Activated naive CD4-positive, alpha-beta T cell treated with anti-CD3 and anti-CD28 coated beads, Interleukin-2, amount 50 U/mL, for 72 hours (primary cell): ENCODE data around the gene SEC61A2. TPM values are rescaled to one million over a fixed set of nuclear protein-coding genes. Genes with fewer than 3 reads are reported as not detected.
"Not testable (repeated sequence)": the region's sequence is repeated elsewhere in the genome, so short reads cannot be mapped to it uniquely, and the experiment has no call there.

ENCODE experiments used
- ATAC-seq, 2 donors: fragments of 150-1000 bp; cut with Tn5 transposase; 2 replicates each; pipeline ENCODE4 v1.10.0; 2021; ENCODE audit warnings: mild to moderate bottlenecking in 2 of 2, moderate library complexity in 2 of 2
- DNase-seq, 2 donors: peaks; one replicate each; pipeline ENCODE4 v3.0.0; 2021 to 2022; ENCODE audit warnings: low spot score in 2 of 2
- H3K27ac Mint-ChIP-seq, 2 donors: one replicate each; pipeline ENCODE4 v1.8.0; 2022; ENCODE audit warnings: mild to moderate bottlenecking in 2 of 2, mixed read lengths in 2 of 2
- H3K36me3 Mint-ChIP-seq, 2 donors: one replicate each; pipeline ENCODE4 v1.8.0; 2022; ENCODE audit warnings: mixed read lengths in 2 of 2
- H3K9me3 Mint-ChIP-seq, 2 donors: one replicate each; pipeline ENCODE4 v1.8.0; 2022; ENCODE audit warnings: mixed read lengths in 2 of 2
- total RNA-seq, 2 donors: library from RNA; stranded (reverse); gene quantifications; one replicate each; pipeline ENCODE4 v1.2.3, GENCODE V29; 2022

The SEC61A2 gene
- total RNA-seq, 2 donors from 2014 or later: 25.4 to 28.8 TPM

- DNase-seq: no peak
- H3K9me3 Mint-ChIP-seq: no peaks in the 10 kb centered on the region
- H3K36me3 Mint-ChIP-seq: peaks cover 12 to 32% of the 10 kb centered on the region in 2 donors
- ATAC-seq: no peak
- peak overlapping the region in 1 of 2 donors; percentile 70 for H3K27ac Mint-ChIP-seq
These were observed 15.1 kb downstream of the SEC61A2 start for GRCh38 chr10:12144538-12144937.

DNA sequence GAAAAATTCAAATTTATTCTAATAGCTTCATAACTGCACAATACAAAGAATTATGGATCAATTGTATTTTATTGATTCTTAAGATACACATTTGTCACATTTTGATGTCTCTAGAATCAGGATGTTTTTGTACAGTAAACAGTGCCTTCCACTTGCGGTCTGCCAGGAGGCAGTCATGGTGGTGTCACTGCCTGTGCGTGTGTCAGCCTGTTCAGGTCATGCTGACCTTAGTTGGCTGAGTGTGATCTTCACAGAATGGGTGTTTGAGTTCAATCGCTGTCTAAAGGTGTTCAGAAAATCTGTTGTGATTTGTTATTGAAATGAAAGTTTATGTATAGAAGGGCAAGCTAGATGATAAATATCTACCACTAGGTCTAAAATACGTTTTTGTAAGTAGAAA, 20.7 kb downstream of the SEC61A2 start:
- Mint-ChIP-seq H3K27ac (no peak overlapping the region), H3K9me3 (no peaks in the 10 kb centered on the region), H3K36me3 (peaks cover 0 to 23% of the 10 kb centered on the region in 2 donors)
- DNase-seq (no peak), ATAC-seq (no peak)

DNA sequence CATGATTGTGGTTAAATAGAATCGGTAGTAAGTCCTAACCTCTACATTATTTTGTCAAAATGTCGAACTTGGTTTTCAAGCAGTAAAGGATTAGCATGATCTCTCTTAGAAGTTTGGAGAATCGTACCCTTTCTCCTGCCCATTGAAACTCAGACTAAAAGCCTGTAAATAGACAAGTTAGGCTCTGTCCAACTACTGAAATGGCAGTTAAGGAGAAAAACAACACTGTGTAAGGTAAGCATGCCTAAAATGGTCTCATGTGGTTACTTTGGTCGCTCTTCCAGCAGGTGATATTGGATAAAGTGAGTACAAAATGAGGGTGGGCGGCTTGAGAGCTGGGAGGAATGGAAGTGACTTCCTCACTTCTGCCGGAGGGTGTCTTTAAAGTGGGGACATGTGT, 25.0 kb downstream of the SEC61A2 start:
- peak overlapping the region; percentile 17 to 56 for H3K27ac Mint-ChIP-seq
- H3K9me3 Mint-ChIP-seq: no peaks in the 10 kb centered on the region
- H3K36me3 Mint-ChIP-seq: peaks cover 0 to 15% of the 10 kb centered on the region in 2 donors
- DNase-seq (no peak), ATAC-seq (no peak)

- ATAC-seq (no peak), DNase-seq (no peak)
- H3K27ac Mint-ChIP-seq: peak overlapping the region in 1 of 2 donors; percentile 59
- peaks cover 0 to 12% of the 10 kb centered on the region in 2 donors for H3K36me3 Mint-ChIP-seq
- no peaks in the 10 kb centered on the region for H3K9me3 Mint-ChIP-seq
These were observed 27.1 kb downstream of the SEC61A2 start for GRCh38 chr10:12156367-12157123.

GRCh38 chr10:12158111-12158510, 28.6 kb downstream of the SEC61A2 start:
- Mint-ChIP-seq H3K36me3 (peaks cover 0 to 12% of the 10 kb centered on the region in 2 donors), H3K9me3 (no peaks in the 10 kb centered on the region), H3K27ac (peak overlapping the region in 1 of 2 donors; percentile 2)
- DNase-seq (no peak), ATAC-seq (no peak)

DNA sequence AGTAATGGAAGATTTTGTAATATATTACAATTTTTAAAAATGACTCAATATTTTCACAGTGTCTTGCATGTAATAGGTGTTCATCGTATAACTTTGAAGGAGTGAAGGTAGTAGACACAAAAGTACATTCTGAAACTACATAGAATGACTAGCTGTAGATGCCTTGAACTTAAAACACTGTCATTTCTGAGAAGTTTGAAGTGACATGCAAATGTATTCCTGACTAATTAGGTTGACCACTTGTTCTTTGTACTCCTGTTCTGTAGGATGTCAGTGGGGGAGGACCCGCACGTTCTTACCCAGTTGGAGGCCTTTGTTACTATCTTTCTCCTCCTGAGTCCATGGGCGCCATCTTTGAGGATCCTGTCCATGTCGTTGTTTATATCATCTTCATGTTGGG, 31.2 kb downstream of the SEC61A2 start:
- ATAC-seq (peak; percentile 62 to 82), DNase-seq (no peak)
- peaks cover 0 to 22% of the 10 kb centered on the region in 2 donors for H3K36me3 Mint-ChIP-seq
- H3K9me3 Mint-ChIP-seq: no peaks in the 10 kb centered on the region
- H3K27ac Mint-ChIP-seq: peak overlapping the region in 1 of 2 donors; percentile 63

DNA sequence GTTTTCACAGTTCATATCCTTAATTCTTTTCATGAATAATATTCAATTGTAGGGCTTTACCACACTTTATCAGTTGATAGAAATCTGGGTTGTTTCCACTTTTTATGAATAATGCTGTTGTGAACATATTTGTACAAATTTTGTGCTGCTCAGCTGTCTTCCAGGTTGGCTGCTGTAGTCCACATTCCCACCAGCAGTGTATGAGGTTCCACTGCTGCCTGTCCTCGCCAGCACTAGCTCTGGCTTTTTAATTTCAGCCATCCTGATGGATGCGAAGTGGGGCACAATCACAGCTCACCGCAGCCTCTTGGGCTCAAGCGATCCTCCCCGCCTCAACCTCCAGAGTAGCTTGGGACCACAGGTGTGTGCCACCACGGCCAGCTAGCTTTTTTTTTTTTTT, 33.5 kb downstream of the SEC61A2 start:
- peaks cover 0 to 20% of the 10 kb centered on the region in 2 donors for H3K36me3 Mint-ChIP-seq
- peak overlapping the region in 1 of 2 donors; percentile 27 for H3K27ac Mint-ChIP-seq
- ATAC-seq (no peak), DNase-seq (no peak)
- no peaks in the 10 kb centered on the region for H3K9me3 Mint-ChIP-seq

DNA sequence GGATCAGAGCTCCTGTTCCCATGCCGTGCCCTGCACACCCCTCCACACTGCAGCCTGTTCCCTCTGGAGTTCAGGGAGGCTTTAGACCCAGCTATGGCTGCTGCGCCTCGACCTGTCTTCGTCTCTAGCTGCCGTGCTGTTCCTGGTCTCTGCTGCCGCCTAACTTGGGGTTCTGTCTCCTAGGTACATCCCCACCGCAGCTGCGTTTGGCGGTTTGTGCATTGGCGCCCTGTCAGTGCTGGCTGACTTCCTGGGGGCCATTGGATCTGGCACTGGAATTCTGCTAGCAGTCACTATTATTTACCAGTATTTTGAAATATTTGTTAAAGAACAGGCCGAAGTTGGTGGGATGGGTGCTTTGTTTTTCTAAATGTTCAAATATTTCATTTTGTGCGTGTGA, 34.6 kb downstream of the SEC61A2 start:
- ATAC-seq (no peak), DNase-seq (no peak)
- Mint-ChIP-seq H3K9me3 (no peaks in the 10 kb centered on the region), H3K36me3 (peaks cover 2 to 19% of the 10 kb centered on the region in 2 donors), H3K27ac (peak overlapping the region; percentile 13 to 36)

DNA sequence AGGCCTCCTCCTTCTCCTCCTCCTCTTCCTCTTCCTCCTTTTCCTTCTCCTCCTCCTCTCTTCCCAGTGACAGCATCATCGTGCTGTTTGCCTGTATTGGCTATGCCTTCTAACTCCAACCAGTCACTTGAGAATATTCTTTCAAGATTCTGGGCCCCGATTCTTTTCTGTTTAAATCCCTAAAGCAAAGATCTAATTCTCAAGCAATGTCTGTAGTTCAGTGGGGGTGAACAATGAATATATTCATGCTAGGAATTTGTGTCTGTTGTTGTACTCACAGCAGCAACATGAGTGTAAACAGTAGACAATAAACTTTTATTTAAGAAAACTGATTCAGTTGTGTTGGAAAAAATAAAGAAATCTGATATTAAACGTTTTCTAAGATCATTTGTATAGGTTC, 35.6 kb downstream of the SEC61A2 start:
- DNase-seq (no peak), ATAC-seq (no peak)
- Mint-ChIP-seq H3K36me3 (peaks cover 5 to 15% of the 10 kb centered on the region in 2 donors), H3K9me3 (no peaks in the 10 kb centered on the region), H3K27ac (peak overlapping the region; percentile 13 to 70)

- peak overlapping the region; percentile 1 to 87 for H3K27ac Mint-ChIP-seq
- no peaks in the 10 kb centered on the region for H3K9me3 Mint-ChIP-seq
- ATAC-seq (no peak), DNase-seq (no peak)
- H3K36me3 Mint-ChIP-seq: peaks cover 5 to 13% of the 10 kb centered on the region in 2 donors
These were observed 36.7 kb downstream of the SEC61A2 start for GRCh38 chr10:12165999-12166775.

DNA sequence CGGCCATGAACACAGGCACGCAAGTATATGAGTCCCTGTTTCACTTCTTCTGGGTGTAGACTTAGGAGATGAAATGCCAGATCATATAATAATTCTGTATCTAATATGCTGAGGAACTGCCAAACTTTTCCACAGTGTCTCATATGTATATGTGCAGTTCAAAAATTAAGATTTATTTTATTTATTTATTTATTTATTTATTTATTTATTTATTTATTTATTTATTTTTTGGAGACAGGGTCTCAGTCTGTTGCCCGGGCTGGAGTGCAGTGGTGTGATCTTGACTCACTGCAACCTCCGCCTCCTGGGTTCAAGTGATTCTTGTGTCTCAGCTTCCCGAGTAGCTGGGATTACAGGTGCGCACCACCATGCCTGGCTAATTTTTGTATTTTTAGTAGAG, 42.0 kb downstream of the SEC61A2 start:
- peaks cover 15 to 17% of the 10 kb centered on the region in 2 donors for H3K36me3 Mint-ChIP-seq
- H3K27ac Mint-ChIP-seq: peak overlapping the region in 1 of 2 donors; percentile 44
- not testable (repeated sequence) for ATAC-seq, H3K9me3 Mint-ChIP-seq, DNase-seq

- no peak overlapping the region for H3K27ac Mint-ChIP-seq
These were observed 48.2 kb downstream of the SEC61A2 start for GRCh38 chr10:12177642-12178041.

GRCh38 chr10:12179606-12180170, 50.2 kb downstream of the SEC61A2 start:
- peak overlapping the region in 1 of 2 donors; percentile 84 for H3K27ac Mint-ChIP-seq
- peaks cover 12 to 14% of the 10 kb centered on the region in 2 donors for H3K36me3 Mint-ChIP-seq
- no peaks in the 10 kb centered on the region for H3K9me3 Mint-ChIP-seq
- ATAC-seq: no peak
- no peak for DNase-seq

More at GRCh38 chr10:12177642-12178041, 48.2 kb downstream of the SEC61A2 start:
- DNase-seq (no peak), ATAC-seq (peak in 1 of 2 donors; percentile 22)
- Mint-ChIP-seq H3K9me3 (no peaks in the 10 kb centered on the region), H3K36me3 (peaks cover 16 to 18% of the 10 kb centered on the region in 2 donors)

GRCh38 chr10:12180221-12180974, 50.9 kb downstream of the SEC61A2 start:
- no peak for ATAC-seq
- Mint-ChIP-seq H3K9me3 (no peaks in the 10 kb centered on the region), H3K27ac (peak overlapping the region; percentile 79 to 84), H3K36me3 (peaks cover 12 to 21% of the 10 kb centered on the region in 2 donors)
- no peak for DNase-seq

DNA sequence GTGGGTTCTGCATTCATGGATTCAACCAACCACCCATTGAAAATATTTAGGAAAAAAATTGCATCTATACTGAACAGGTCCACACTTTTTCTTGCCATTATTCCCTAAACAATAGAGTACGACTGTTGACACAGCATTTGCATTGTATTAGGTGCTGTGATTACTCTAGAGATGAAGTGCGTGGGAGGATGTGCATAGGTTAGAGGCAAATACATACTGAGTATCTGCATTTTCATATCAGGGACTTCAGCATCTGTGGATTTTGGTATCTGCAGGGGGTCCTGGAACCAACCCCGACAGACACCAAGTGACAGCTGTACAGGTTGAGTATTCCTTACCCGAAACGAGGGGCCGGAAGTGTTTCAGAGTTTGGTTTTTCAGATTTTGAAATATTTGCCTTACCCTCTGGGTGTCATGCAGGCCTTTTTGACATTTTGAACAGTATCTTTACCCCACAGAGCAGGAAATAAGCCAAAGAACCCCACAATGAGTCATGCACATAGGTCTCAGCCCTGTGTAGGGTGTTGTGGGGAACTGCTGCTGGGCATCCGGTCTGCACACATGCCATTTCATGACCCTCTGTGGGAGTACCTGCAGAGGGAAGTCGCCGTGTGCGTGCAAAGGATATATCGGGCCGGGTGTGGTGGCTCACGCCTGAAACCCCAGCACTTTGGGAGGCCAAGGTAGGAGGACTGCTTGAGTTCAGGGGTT, 51.7 kb downstream of the SEC61A2 start:
- Mint-ChIP-seq H3K27ac (peak overlapping the region; percentile 79 to 84), H3K36me3 (peaks cover 12 to 29% of the 10 kb centered on the region in 2 donors), H3K9me3 (no peaks in the 10 kb centered on the region)
- DNase-seq (peak; percentile 45 to 83), ATAC-seq (peak; percentile 99)

DNA sequence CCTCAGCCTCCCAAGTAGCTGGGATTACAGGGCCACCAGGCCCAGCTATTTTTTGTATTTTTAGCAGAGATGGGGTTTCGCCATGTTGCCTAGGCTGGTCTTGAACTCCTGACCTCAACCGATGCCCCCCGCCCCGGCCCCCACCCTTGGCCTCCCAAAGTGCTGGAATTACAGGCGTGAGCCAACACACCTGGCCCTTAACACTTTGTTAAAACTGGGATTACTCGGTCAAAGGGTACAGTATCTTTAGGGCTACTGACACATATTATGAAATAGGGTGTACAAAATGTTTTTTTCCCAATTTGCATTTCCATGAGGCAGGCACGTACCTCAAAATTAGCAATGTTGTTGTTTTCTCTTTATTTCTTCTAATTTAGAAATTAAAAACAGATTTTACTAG, 54.7 kb downstream of the SEC61A2 start:
- DNase-seq (no peak), ATAC-seq (no peak)
- Mint-ChIP-seq H3K36me3 (peaks cover 16 to 44% of the 10 kb centered on the region in 2 donors), H3K27ac (no peak overlapping the region), H3K9me3 (no peaks in the 10 kb centered on the region)
